KMS-11 (cell line): ENCODE results near the gene CTSO.

Experiments used
- H2AFZ ChIP-seq: fragments of 200-600 bp; sonication (generic); 2 replicates; pipeline ENCODE4 v1.6.1; 2016; ENCODE audit warnings: antibody characterized with exemption, mixed run types, low read depth
- H3K27ac ChIP-seq: fragments of 200-600 bp; sonication (generic); 2 replicates; pipeline ENCODE4 v1.6.1; 2016; ENCODE audit warnings: mild to moderate bottlenecking, mixed run types
- H3K27me3 ChIP-seq: fragments of 200-600 bp; sonication (generic); 2 replicates; pipeline ENCODE4 v1.6.1; 2017; ENCODE audit warnings: mild to moderate bottlenecking, low read depth, mixed run types, moderate library complexity; ENCODE audit not compliant: insufficient read depth
- H3K36me3 ChIP-seq: fragments of 200-600 bp; sonication (generic); 2 replicates; pipeline ENCODE4 v1.6.1; 2017; ENCODE audit warnings: mild to moderate bottlenecking, mixed run types; ENCODE audit not compliant: insufficient read depth
- H3K4me1 ChIP-seq: fragments of 200-600 bp; sonication (generic); 2 replicates; pipeline ENCODE4 v1.6.1; 2016; ENCODE audit warnings: mild to moderate bottlenecking, low read depth, mixed run types; ENCODE audit not compliant: poor library complexity, severe bottlenecking
- H3K4me2 ChIP-seq: fragments of 200-600 bp; sonication (generic); 2 replicates; pipeline ENCODE4 v1.7.0; 2016; ENCODE audit warnings: mild to moderate bottlenecking, mixed run types
- H3K4me3 ChIP-seq: fragments of 200-600 bp; sonication (generic); IDR thresholded peaks from 2 replicates; pipeline ENCODE4 v1.6.1; 2017; ENCODE audit warnings: low read depth, low read length, mixed read lengths; ENCODE audit not compliant: insufficient read depth
- H3K79me2 ChIP-seq: fragments of 200-600 bp; sonication (generic); 2 replicates; pipeline ENCODE4 v1.6.1; 2016; ENCODE audit warnings: low read depth, mixed run types; ENCODE audit not compliant: insufficient read depth
- H3K9ac ChIP-seq: fragments of 200-600 bp; sonication (generic); 2 replicates; pipeline ENCODE4 v1.6.1; 2016; ENCODE audit warnings: mild to moderate bottlenecking, mixed run types
- H4K20me1 ChIP-seq: fragments of 200-600 bp; sonication (generic); 2 replicates; pipeline ENCODE4 v1.6.1; 2016; ENCODE audit warnings: mild to moderate bottlenecking, mixed run types; ENCODE audit not compliant: insufficient read depth
- CTCF ChIP-seq: fragments of 200-600 bp; sonication (generic); conservative IDR thresholded peaks from 2 replicates; pipeline ENCODE4 v1.6.1; 2017; ENCODE audit warnings: low read depth, mild to moderate bottlenecking, antibody characterized with exemption, low read length, moderate library complexity, mixed read lengths

Gene CTSO

GRCh38 chr4:155948541-155948940, 5.1 kb downstream of the CTSO start:
- Histone ChIP-seq H3K27me3 (no peaks in the 10 kb centered on the region), H3K9ac (no peak overlapping the region), H3K27ac (no peak overlapping the region), H3K4me1 (peaks cover 9% of the 10 kb centered on the region), H4K20me1 (no peaks in the 10 kb centered on the region), H2AFZ (no peak overlapping the region), H3K79me2 (no peaks in the 10 kb centered on the region), H3K4me3 (no peak overlapping the region), H3K4me2 (no peak overlapping the region), H3K36me3 (no peaks in the 10 kb centered on the region)
- TF ChIP-seq CTCF: no peak

- Histone ChIP-seq H3K79me2 (no peaks in the 10 kb centered on the region), H3K4me1 (no peaks in the 10 kb centered on the region), H3K4me3 (no peak overlapping the region), H2AFZ (no peak overlapping the region), H4K20me1 (no peaks in the 10 kb centered on the region), H3K27me3 (no peaks in the 10 kb centered on the region), H3K27ac (no peak overlapping the region), H3K9ac (no peak overlapping the region), H3K36me3 (no peaks in the 10 kb centered on the region), H3K4me2 (no peak overlapping the region)
- TF ChIP-seq CTCF: no peak
Observed at GRCh38 chr4:155946486-155946885, 7.2 kb downstream of the CTSO start.

GRCh38 chr4:155944516-155944915, 9.2 kb downstream of the CTSO start:
- Histone ChIP-seq H3K4me2 (no peak overlapping the region), H4K20me1 (no peaks in the 10 kb centered on the region), H3K36me3 (no peaks in the 10 kb centered on the region), H3K27ac (no peak overlapping the region), H3K4me3 (no peak overlapping the region), H2AFZ (no peak overlapping the region), H3K9ac (no peak overlapping the region), H3K79me2 (no peaks in the 10 kb centered on the region), H3K4me1 (no peaks in the 10 kb centered on the region), H3K27me3 (no peaks in the 10 kb centered on the region)
- TF ChIP-seq CTCF: no peak

GRCh38 chr4:155943605-155944291, 9.9 kb downstream of the CTSO start:
- H3K27me3 ChIP-seq: no peaks in the 10 kb centered on the region
- H4K20me1 ChIP-seq: no peaks in the 10 kb centered on the region
- TF ChIP-seq CTCF: no peak
- H3K4me2 ChIP-seq: no peak overlapping the region
- H3K4me3 ChIP-seq: no peak overlapping the region
- no peak overlapping the region for H2AFZ ChIP-seq
- H3K4me1 ChIP-seq: no peaks in the 10 kb centered on the region
- H3K27ac ChIP-seq: no peak overlapping the region
- no peaks in the 10 kb centered on the region for H3K79me2 ChIP-seq
- H3K36me3 ChIP-seq: no peaks in the 10 kb centered on the region
- H3K9ac ChIP-seq: no peak overlapping the region
